HG02981 (cell line): ENCODE measurements around the gene NTMT1.
"Not testable (repeated sequence)": the region's sequence is repeated elsewhere in the genome, so short reads cannot be mapped to it uniquely, and the experiment has no call there.

Experiments
- ATAC-seq: cut with Tn5 transposase; IDR thresholded peaks from one replicate; pipeline ENCODE4 v1.9.1; 2021; ENCODE audit warnings: mild to moderate bottlenecking, moderate library complexity; ENCODE audit not compliant: unreplicated experiment

The NTMT1 gene

GRCh38 chr9:129635099-129636065 is 9.4 kb downstream of the NTMT1 start:
- no peak for ATAC-seq

GRCh38 chr9:129636343-129636742 is 10.4 kb downstream of the NTMT1 start:
- ATAC-seq, result not testable (repeated sequence)

GRCh38 chr9:129637102-129637501 is 11.1 kb downstream of the NTMT1 start:
- ATAC-seq, result no peak

- ATAC-seq, result no peak
Observed at GRCh38 chr9:129637673-129638439, 11.9 kb downstream of the NTMT1 start.

- ATAC-seq, result no peak
Observed at GRCh38 chr9:129639034-129639630, 13.2 kb downstream of the NTMT1 start.

GRCh38 chr9:129639756-129640085 is 13.8 kb downstream of the NTMT1 start:
- ATAC-seq, result no peak

- ATAC-seq, result no peak
Observed at GRCh38 chr9:129640086-129640870, 14.3 kb downstream of the NTMT1 start.

GRCh38 chr9:129640871-129641749 is 15.1 kb downstream of the NTMT1 start:
- peak; percentile 13 for ATAC-seq

- ATAC-seq, result peak; percentile 84
Observed at GRCh38 chr9:129641750-129642585, 16.0 kb downstream of the NTMT1 start, which contains the start of gene ASB6. TSS of gene ASB6 (minus strand) at chr9:129642151. CDS start at chr9:129641999, 152 bp downstream.

- no peak for ATAC-seq
Observed at GRCh38 chr9:129643706-129644105, 17.7 kb downstream of the NTMT1 start.

GRCh38 chr9:129644365-129644764 is 18.4 kb downstream of the NTMT1 start:
- no peak for ATAC-seq

GRCh38 chr9:129644902-129645301 is 18.9 kb downstream of the NTMT1 start:
- ATAC-seq, result no peak

- no peak for ATAC-seq
Observed at GRCh38 chr9:129646252-129646651, 20.3 kb downstream of the NTMT1 start.

- no peak for ATAC-seq
Observed at GRCh38 chr9:129646654-129647053, 20.7 kb downstream of the NTMT1 start.

- ATAC-seq, result no peak
Observed at GRCh38 chr9:129647635-129648034, 21.7 kb downstream of the NTMT1 start.

GRCh38 chr9:129648092-129648763 is 22.3 kb downstream of the NTMT1 start:
- no peak for ATAC-seq

- ATAC-seq, result no peak
Observed at GRCh38 chr9:129648764-129649115, 22.8 kb downstream of the NTMT1 start.
